ENCODE data around the gene CSMD2. TPM values are rescaled to one million over a fixed set of nuclear protein-coding genes. Genes with fewer than 3 reads are reported as not detected.

Gene CSMD2
- total RNA-seq, 4 donors from 2014 or later: 0.60 to 2.5 (median 1.2) TPM

GRCh38 chr1:34115233-34115632 is 49.8 kb downstream of the CSMD2 start:
- no peak for DNase-seq (ENCODE audit: low spot score in 2 of 2)
- no peak overlapping the region for H3K4me3 ChIP-seq
- H3K4me1 ChIP-seq: no peaks in the 10 kb centered on the region
- no peak overlapping the region for H3K27ac ChIP-seq
- no peak for TF ChIP-seq EP300 (IDR thresholded peaks at IDR 0.05)
- no peak for TF ChIP-seq POLR2A (IDR thresholded peaks at IDR 0.05)
- TF ChIP-seq, protein P1, sequence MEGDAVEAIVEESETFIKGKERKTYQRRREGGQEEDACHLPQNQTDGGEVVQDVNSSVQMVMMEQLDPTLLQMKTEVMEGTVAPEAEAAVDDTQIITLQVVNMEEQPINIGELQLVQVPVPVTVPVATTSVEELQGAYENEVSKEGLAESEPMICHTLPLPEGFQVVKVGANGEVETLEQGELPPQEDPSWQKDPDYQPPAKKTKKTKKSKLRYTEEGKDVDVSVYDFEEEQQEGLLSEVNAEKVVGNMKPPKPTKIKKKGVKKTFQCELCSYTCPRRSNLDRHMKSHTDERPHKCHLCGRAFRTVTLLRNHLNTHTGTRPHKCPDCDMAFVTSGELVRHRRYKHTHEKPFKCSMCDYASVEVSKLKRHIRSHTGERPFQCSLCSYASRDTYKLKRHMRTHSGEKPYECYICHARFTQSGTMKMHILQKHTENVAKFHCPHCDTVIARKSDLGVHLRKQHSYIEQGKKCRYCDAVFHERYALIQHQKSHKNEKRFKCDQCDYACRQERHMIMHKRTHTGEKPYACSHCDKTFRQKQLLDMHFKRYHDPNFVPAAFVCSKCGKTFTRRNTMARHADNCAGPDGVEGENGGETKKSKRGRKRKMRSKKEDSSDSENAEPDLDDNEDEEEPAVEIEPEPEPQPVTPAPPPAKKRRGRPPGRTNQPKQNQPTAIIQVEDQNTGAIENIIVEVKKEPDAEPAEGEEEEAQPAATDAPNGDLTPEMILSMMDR (IDR thresholded peaks at IDR 0.05): no peak
- H3K9me3 ChIP-seq: peaks cover 0 to 42% (median 5%) of the 10 kb centered on the region in 4 donors
- no peaks in the 10 kb centered on the region for H3K27me3 ChIP-seq
- H3K36me3 ChIP-seq: no peaks in the 10 kb centered on the region
- 95% methylated on average over 1 of the region's 1 CpG for WGBS, 2 donors

- 48 to 50% methylated on average over 1 of the region's 1 CpG for WGBS, 2 donors
- no peak overlapping the region for H3K27ac ChIP-seq
- H3K9me3 ChIP-seq: peaks cover 0 to 41% (median 3%) of the 10 kb centered on the region in 4 donors
- H3K36me3 ChIP-seq: no peaks in the 10 kb centered on the region
- TF ChIP-seq POLR2A (IDR thresholded peaks at IDR 0.05): no peak
- TF ChIP-seq EP300 (IDR thresholded peaks at IDR 0.05): no peak
- TF ChIP-seq, protein P1 (IDR thresholded peaks at IDR 0.05): no peak
- no peaks in the 10 kb centered on the region for H3K27me3 ChIP-seq
- no peak for DNase-seq (ENCODE audit: low spot score in 2 of 2)
- H3K4me3 ChIP-seq: no peak overlapping the region
- H3K4me1 ChIP-seq: no peaks in the 10 kb centered on the region
Measured at GRCh38 chr1:34113887-34114286, 51.1 kb downstream of the CSMD2 start.

DNA sequence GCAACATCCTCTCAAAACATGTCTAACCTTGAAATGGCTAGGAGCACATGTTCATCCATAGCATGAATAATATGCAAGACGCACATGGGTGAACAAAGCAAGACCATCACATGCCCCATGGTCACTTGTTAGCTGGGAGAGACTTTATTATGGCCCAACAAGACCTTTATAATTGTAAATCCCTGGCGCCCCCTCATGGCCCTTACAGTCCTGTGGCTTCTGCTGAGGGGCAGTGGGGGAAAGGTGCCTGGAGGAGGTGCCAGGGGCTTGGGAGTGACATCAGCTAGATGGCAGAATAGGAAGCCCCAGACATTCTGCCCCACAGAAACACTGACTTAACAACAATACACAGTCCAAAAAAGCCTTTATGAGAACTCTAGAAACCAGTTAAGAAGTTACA is 51.7 kb downstream of the CSMD2 start:
- TF ChIP-seq POLR2A (IDR thresholded peaks at IDR 0.05) (no peak), EP300 (IDR thresholded peaks at IDR 0.05) (no peak)
- TF ChIP-seq, protein P1 (IDR thresholded peaks at IDR 0.05): no peak
- peaks cover 0 to 36% (median 3%) of the 10 kb centered on the region in 4 donors for H3K9me3 ChIP-seq
- no peak overlapping the region for H3K27ac ChIP-seq
- no peak overlapping the region for H3K4me3 ChIP-seq
- no peaks in the 10 kb centered on the region for H3K36me3 ChIP-seq
- no peaks in the 10 kb centered on the region for H3K4me1 ChIP-seq
- no peak for DNase-seq (ENCODE audit: low spot score in 2 of 2)
- H3K27me3 ChIP-seq: no peaks in the 10 kb centered on the region
- WGBS, 2 donors: 50 to 56% methylated on average over 2 of the region's 2 CpGs

- Histone ChIP-seq H3K4me3 (no peak overlapping the region), H3K9me3 (peaks cover 0 to 2% (median 0%) of the 10 kb centered on the region in 4 donors), H3K27me3 (no peaks in the 10 kb centered on the region), H3K4me1 (no peaks in the 10 kb centered on the region), H3K36me3 (no peaks in the 10 kb centered on the region), H3K27ac (no peak overlapping the region)
- DNase-seq (ENCODE audit: low spot score in 2 of 2): no peak
- 86 to 89% methylated on average over 3 of the region's 3 CpGs for WGBS, 2 donors
- TF ChIP-seq, protein P1 (IDR thresholded peaks at IDR 0.05): no peak
- TF ChIP-seq POLR2A (IDR thresholded peaks at IDR 0.05): no peak
- no peak for TF ChIP-seq EP300 (IDR thresholded peaks at IDR 0.05)
Measured at GRCh38 chr1:34108711-34109110, 56.3 kb downstream of the CSMD2 start.

DNA sequence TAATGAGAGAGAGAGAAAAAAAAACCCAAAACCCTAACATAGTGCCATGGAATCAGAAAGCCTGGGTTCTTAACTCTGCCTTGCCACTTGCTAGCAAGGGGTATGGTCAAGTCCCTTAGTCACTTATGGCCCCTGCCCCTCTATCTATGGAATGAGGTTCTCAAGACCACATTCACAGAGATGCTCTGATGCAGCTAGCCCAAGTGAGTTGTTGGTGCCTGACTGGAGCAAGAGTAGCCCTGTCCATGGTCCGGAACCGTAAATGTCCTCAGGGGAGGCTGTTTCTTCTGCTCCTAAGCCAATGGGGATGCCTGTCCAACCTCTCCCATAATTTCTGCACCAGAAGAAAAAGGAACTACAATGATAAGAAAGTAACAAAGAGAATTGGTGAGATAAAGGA is 56.8 kb downstream of the CSMD2 start:
- H3K27me3 ChIP-seq: no peaks in the 10 kb centered on the region
- DNase-seq (ENCODE audit: low spot score in 2 of 2): no peak
- TF ChIP-seq, protein P1 (IDR thresholded peaks at IDR 0.05): no peak
- no peak for TF ChIP-seq POLR2A (IDR thresholded peaks at IDR 0.05)
- TF ChIP-seq EP300 (IDR thresholded peaks at IDR 0.05): no peak
- H3K36me3 ChIP-seq: no peaks in the 10 kb centered on the region
- no peak overlapping the region for H3K27ac ChIP-seq
- 66 to 82% methylated on average over 2 of the region's 2 CpGs for WGBS, 2 donors
- no peaks in the 10 kb centered on the region for H3K9me3 ChIP-seq
- no peak overlapping the region for H3K4me3 ChIP-seq
- H3K4me1 ChIP-seq: no peaks in the 10 kb centered on the region
